Suprapubic skin (tissue), 4 donors: Measurements from ENCODE around the gene WDPCP.

Experiments used
- CTCF ChIP-seq, 2 donors: fragments of 200-600 bp in 1 of 2; fragments of 450-650 bp in 1 of 2; sonication (generic) in 1 of 2; IDR thresholded peaks; one replicate each; pipeline ENCODE4 v1.5.1; 2016 to 2019; ENCODE audit warnings: antibody characterized with exemption in 2 of 2, mild to moderate bottlenecking in 1 of 2, moderate library complexity in 1 of 2
- EP300 ChIP-seq: sonication (generic); formaldehyde crosslinking; IDR thresholded peaks from one replicate; pipeline ENCODE4 v1.6.1; 2017; ENCODE audit warnings: antibody characterized with exemption
- POLR2A ChIP-seq, 2 donors: fragments of 450-650 bp; IDR thresholded peaks; one replicate each; pipeline ENCODE4 v1.6.1; 2017; ENCODE audit warnings: antibody characterized with exemption in 2 of 2, mild to moderate bottlenecking in 2 of 2, moderate library complexity in 2 of 2
- POLR2AphosphoS5 ChIP-seq, 3 donors: sonication (generic); formaldehyde crosslinking; IDR thresholded peaks; one replicate each; pipeline ENCODE4 v1.6.1; 2017; ENCODE audit warnings: antibody characterized with exemption in 3 of 3

GRCh38 chr2:63092857-63093256 lies 495.4 kb downstream of the WDPCP start:
- TF ChIP-seq CTCF (IDR thresholded peaks at IDR 0.05) (no peak), POLR2A (IDR thresholded peaks at IDR 0.05) (no peak), POLR2AphosphoS5 (IDR thresholded peaks at IDR 0.05) (no peak), EP300 (no peak)
